Stimulated activated CD4-positive, alpha-beta T cell treated with anti-CD3 and anti-CD28 coated beads, Interleukin-1b, Interleukin-23, amount 100 ng/mL, for 48 hours (primary cell): Measurements from ENCODE around the gene PPM1F.

Experiments
- DNase-seq: peaks from one replicate; pipeline ENCODE4 v3.0.0-alpha.2; 2020

The PPM1F gene

GRCh38 chr22:21960200-21961126 lies 7.8 kb upstream of the PPM1F start:
- DNase-seq = no peak

- DNase-seq = no peak
Observed at GRCh38 chr22:21959274-21960074, 6.8 kb upstream of the PPM1F start.

- DNase-seq = no peak
Observed at GRCh38 chr22:21958360-21959273, 6.0 kb upstream of the PPM1F start.

- DNase-seq = peak; percentile 21
Observed at GRCh38 chr22:21951931-21952465, 650 bp downstream of the PPM1F start.

GRCh38 chr22:21951062-21951461 lies 1.6 kb downstream of the PPM1F start:
- DNase-seq = no peak

- DNase-seq = no peak
Observed at GRCh38 chr22:21949948-21950347, 2.7 kb downstream of the PPM1F start.

GRCh38 chr22:21949569-21949918 lies 3.1 kb downstream of the PPM1F start:
- DNase-seq = no peak

- no peak for DNase-seq
Observed at GRCh38 chr22:21948824-21949568, 3.7 kb downstream of the PPM1F start.

- no peak for DNase-seq
Observed at GRCh38 chr22:21948390-21948789, 4.3 kb downstream of the PPM1F start.

GRCh38 chr22:21947040-21948014 lies 5.3 kb downstream of the PPM1F start:
- DNase-seq = no peak

GRCh38 chr22:21946262-21946925 lies 6.3 kb downstream of the PPM1F start:
- DNase-seq = no peak

- no peak for DNase-seq
Observed at GRCh38 chr22:21945453-21946261, 7.0 kb downstream of the PPM1F start.

GRCh38 chr22:21944871-21945270 lies 7.8 kb downstream of the PPM1F start:
- DNase-seq = no peak

GRCh38 chr22:21943571-21944448 lies 8.8 kb downstream of the PPM1F start:
- DNase-seq = no peak

- DNase-seq = peak; percentile 13
Observed at GRCh38 chr22:21942407-21943343, 10.0 kb downstream of the PPM1F start.

- no peak for DNase-seq
Observed at GRCh38 chr22:21941921-21942320, 10.7 kb downstream of the PPM1F start.

GRCh38 chr22:21940521-21940920 lies 12.1 kb downstream of the PPM1F start:
- no peak for DNase-seq
